Naive B cell (primary cell): ENCODE results near the gene SYT8. TPM values are rescaled to one million over a fixed set of nuclear protein-coding genes. Genes with fewer than 3 reads are reported as not detected.
A peak's percentile ranks its signal among the peaks of the same experiment; 100 is the strongest.

Source experiments
- ATAC-seq, 2 donors: fragments of 150-1000 bp; cut with Tn5 transposase; 2 replicates each; pipeline ENCODE4 v1.10.0; 2021; ENCODE audit warnings: low read depth in 2 of 2, mild to moderate bottlenecking in 2 of 2, moderate library complexity in 2 of 2
- DNase-seq: peaks from one replicate; pipeline ENCODE4 v3.0.0; 2022
- H3K27ac Mint-ChIP-seq, 6 donors: one replicate each; pipeline ENCODE4 v1.8.0; 2020 to 2022; ENCODE audit warnings: mild to moderate bottlenecking in 6 of 6, mixed read lengths in 6 of 6, moderate library complexity in 5 of 6, inconsistent platforms in 2 of 6
- H3K27me3 Mint-ChIP-seq, 3 donors: one replicate each; pipeline ENCODE4 v1.8.0; 2021 to 2022; ENCODE audit warnings: mixed read lengths in 3 of 3, mild to moderate bottlenecking in 1 of 3
- H3K36me3 Mint-ChIP-seq, 2 donors: one replicate each; pipeline ENCODE4 v1.8.0; 2020 to 2022; ENCODE audit warnings: mixed read lengths in 2 of 2, inconsistent platforms in 1 of 2, mild to moderate bottlenecking in 1 of 2
- H3K4me1 Mint-ChIP-seq, 3 donors: one replicate each; pipeline ENCODE4 v1.8.0; 2020 to 2022; ENCODE audit warnings: mixed read lengths in 3 of 3, inconsistent platforms in 1 of 3, mild to moderate bottlenecking in 1 of 3, moderate library complexity in 1 of 3
- H3K4me3 Mint-ChIP-seq, 8 donors: one replicate each; pipeline ENCODE4 v1.8.0; 2020 to 2022; ENCODE audit warnings: mild to moderate bottlenecking in 8 of 8, mixed read lengths in 8 of 8, moderate library complexity in 8 of 8, inconsistent platforms in 2 of 8
- H3K9me3 Mint-ChIP-seq, 7 donors: one replicate each; pipeline ENCODE4 v1.8.0; 2020 to 2022; ENCODE audit warnings: mixed read lengths in 7 of 7, mild to moderate bottlenecking in 5 of 7, inconsistent platforms in 2 of 7, moderate library complexity in 1 of 7
- polyA plus RNA-seq, 6 donors: library from polyadenylated mRNA; unstranded; fragments of 300-500 nt; fragmentation: Illumina TruSeq; gene quantifications; one replicate each; pipeline ENCODE4 v1.2.3, GENCODE V29; 2021; ENCODE audit warnings: low read depth in 6 of 6

SYT8 gene
- polyA plus RNA-seq, 6 donors from 2014 or later: not detected

DNA sequence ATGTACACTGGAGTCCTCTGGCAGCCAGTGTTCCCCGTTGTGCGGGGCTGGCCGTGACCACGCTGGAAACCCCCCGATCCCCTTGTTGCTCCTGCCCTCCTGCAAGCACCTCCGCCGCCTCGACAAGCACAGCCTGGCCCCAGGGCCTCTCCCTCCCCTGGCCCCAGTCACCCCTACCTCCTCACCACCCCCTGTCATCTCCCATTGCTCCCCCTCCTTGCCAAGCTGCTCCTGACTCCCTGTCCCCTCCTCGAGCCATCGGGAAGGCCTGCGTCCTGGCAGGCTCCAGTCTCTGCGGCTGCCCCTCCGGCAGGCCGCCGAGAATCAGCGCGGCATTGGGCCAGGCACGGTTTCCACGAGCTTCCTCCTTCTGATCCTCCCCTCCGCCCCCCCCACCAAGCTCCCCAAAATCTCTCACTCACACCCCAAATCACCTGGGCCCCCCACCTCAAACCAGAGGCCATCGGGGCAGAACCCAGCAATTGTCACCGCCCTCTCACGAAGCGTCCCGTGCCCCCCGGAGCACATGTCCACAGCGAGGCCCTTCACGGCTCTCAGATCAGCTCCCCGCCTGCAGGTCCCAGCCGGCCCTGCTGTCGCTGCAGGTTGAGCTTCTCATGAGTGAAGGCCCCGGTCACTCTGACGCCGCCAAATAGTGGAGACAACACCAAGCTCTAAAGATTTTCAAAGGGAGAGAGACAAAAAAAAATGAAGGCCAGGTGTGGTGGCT is 12.4 kb downstream of the SYT8 start:
- no peaks in the 10 kb centered on the region for H3K27me3 Mint-ChIP-seq
- H3K36me3 Mint-ChIP-seq: no peaks in the 10 kb centered on the region
- H3K4me1 Mint-ChIP-seq: peaks cover 81 to 91% (median 88%) of the 10 kb centered on the region in 3 donors
- H3K27ac Mint-ChIP-seq: peak overlapping the region in 4 of 6 donors; percentile 33 to 91 (median 86)
- ATAC-seq (no peak), DNase-seq (no peak)
- H3K4me3 Mint-ChIP-seq: peak overlapping the region in 3 of 8 donors; percentile 30 to 76 (median 31)
- no peaks in the 10 kb centered on the region for H3K9me3 Mint-ChIP-seq

DNA sequence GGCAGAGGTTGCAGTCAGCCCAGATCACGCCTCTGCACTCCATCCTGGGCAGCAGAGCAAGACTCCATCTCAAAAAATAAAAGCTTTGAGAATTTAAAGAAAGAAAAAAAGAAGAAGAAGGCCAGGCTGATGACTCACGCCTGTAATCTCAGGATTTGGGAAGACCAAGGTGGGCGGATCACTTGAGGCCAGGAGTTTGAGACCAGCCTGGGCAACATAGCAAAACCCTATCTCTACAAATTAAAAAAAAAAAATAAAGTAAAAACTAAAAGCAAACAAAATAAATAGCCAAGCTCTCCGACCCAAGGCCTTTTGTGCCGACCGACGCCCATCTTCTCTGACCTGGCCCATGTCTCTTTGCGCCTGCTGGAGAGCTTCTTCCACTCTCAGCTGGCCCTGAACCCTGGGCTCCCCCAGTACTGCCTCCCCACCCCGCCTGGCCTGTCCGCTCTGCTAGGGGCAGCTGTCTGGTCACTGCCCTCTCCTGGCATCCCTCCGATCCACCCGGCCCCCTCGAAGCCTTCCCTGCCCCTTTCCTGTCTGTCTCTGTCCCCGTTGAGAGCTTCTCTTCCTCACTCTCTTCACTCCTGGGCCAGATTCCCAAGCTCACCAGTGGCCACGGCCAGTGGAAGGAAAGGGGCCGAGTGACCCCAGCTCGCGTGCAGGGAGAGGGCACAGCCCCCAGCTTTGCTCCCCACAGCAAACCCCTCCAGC is 13.3 kb downstream of the SYT8 start:
- H3K9me3 Mint-ChIP-seq: no peaks in the 10 kb centered on the region
- no peak for ATAC-seq
- H3K27me3 Mint-ChIP-seq: no peaks in the 10 kb centered on the region
- H3K36me3 Mint-ChIP-seq: peaks cover 0 to 5% of the 10 kb centered on the region in 2 donors
- DNase-seq: no peak
- peak overlapping the region in 6 of 8 donors; percentile 21 to 81 (median 48) for H3K4me3 Mint-ChIP-seq
- peaks cover 85 to 97% (median 96%) of the 10 kb centered on the region in 3 donors for H3K4me1 Mint-ChIP-seq
- H3K27ac Mint-ChIP-seq: peak overlapping the region in 5 of 6 donors; percentile 78 to 91 (median 88)

DNA sequence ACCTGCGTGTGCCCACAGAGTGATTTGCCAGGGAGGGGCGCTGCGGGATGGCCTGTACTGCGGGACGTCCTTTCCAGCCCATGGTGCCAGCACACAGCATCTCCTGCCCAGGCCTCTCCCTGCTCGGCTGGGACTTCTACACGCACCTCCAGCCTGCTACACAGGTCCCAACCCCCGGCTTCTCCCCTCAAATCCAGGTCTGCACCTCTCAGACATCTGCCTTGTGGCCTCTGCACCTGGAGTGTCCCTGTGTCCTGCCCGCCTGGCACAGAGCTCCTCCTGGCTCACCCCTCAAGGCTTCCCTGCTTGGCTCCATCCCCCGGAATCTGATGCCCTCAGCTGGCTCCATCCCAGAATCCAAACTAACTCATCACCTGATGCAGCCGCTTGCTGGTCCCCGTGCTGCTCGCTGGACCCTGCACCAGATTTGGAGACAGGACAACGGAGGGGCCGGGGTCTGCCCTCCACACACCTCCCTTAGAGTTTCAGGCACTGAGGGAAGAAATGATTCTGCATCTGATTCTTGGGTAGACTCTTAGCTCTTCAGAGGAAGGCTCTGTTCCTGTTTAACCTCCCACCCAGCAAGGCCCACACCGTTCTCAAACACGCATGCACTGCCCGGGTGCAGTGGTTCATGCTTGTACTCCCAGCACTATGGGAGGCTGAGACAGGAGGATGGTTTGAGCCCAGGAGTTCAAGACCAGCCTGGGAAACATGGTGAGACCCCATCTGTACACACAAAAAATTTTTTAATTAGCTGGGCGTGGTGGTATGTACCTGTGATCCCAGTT is 14.0 kb downstream of the SYT8 start:
- Mint-ChIP-seq H3K27me3 (no peaks in the 10 kb centered on the region), H3K36me3 (peaks cover 0 to 8% of the 10 kb centered on the region in 2 donors), H3K27ac (peak overlapping the region; percentile 72 to 98 (median 86)), H3K4me3 (peak overlapping the region in 5 of 8 donors; percentile 23 to 99 (median 51)), H3K4me1 (peaks cover 80 to 96% (median 93%) of the 10 kb centered on the region in 3 donors), H3K9me3 (no peaks in the 10 kb centered on the region)
- ATAC-seq: no peak
- no peak for DNase-seq

DNA sequence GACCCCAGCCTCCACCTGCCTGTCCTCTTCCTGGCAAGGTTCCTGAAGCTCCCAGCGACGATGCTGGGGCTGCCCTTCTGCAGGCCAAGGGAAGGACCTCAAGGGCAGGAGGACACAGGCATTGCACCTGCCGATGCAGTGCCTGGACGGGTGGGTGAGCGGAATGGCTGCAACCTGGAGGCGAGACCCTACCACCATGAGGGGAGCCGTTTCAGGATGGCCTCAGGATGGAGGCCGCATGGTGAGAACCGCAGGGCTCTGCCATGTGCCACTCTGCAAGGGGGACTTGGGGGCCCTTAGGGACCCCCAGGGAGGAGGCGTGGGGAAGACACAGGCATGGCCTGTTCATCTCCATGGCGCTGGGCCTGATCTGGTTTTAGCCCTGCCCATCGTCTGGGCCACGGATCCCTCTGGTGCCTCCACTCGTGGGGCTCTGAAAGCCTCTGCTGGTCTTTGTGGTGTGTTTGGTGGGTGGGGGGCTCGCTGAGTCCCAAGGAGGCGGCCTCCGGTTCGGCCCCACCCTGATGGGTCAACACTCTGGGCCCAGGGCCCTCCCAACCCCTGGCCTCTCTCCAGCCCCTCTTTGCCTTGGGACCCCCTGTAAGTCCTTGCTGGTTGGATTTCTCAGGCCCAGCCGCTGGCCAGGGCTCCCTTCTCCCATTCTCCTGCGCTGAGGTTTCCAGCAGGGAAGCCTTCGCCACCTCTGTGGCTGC is 16.8 kb downstream of the SYT8 start:
- DNase-seq: no peak
- peak overlapping the region; percentile 78 to 99 (median 98) for H3K4me3 Mint-ChIP-seq
- peaks cover 0 to 8% of the 10 kb centered on the region in 2 donors for H3K36me3 Mint-ChIP-seq
- H3K9me3 Mint-ChIP-seq: no peaks in the 10 kb centered on the region
- H3K27me3 Mint-ChIP-seq: no peaks in the 10 kb centered on the region
- peaks cover 65 to 88% (median 79%) of the 10 kb centered on the region in 3 donors for H3K4me1 Mint-ChIP-seq
- peak overlapping the region; percentile 97 to 100 (median 98) for H3K27ac Mint-ChIP-seq
- ATAC-seq: no peak

DNA sequence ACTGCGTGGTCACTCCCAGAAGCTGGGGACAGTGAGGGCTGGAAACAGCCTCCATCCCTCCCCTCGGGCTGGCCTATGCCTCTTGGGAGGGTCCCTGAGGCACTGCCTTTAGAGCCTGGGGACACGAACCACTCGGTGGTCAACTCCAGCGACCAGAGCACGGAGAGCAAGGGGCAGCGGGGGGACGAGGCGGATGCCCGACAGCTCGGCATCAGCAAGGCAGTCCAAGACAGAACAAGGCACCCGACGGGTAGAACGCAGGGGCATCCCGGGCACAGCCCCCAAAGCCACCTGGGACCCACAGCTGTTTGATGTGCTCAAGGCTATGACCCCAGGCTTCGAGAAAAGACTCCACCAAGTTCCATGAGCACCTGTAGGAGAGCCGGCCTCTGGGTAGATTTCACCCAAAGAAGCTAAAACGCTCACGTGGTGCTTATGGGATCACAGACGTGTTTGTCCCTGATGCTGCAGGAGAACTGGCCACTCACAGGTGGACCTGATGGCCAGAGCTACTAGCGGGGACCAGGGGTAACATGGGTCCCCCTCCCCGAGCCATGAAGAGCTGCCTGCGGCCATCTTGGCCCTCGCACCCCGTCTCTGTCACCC is 17.6 kb downstream of the SYT8 start:
- Mint-ChIP-seq H3K9me3 (no peaks in the 10 kb centered on the region), H3K27ac (peak overlapping the region; percentile 97 to 100 (median 98)), H3K36me3 (peaks cover 0 to 8% of the 10 kb centered on the region in 2 donors), H3K27me3 (no peaks in the 10 kb centered on the region), H3K4me1 (peaks cover 58 to 80% (median 71%) of the 10 kb centered on the region in 3 donors), H3K4me3 (peak overlapping the region; percentile 92 to 100 (median 99))
- no peak for DNase-seq
- ATAC-seq: no peak

DNA sequence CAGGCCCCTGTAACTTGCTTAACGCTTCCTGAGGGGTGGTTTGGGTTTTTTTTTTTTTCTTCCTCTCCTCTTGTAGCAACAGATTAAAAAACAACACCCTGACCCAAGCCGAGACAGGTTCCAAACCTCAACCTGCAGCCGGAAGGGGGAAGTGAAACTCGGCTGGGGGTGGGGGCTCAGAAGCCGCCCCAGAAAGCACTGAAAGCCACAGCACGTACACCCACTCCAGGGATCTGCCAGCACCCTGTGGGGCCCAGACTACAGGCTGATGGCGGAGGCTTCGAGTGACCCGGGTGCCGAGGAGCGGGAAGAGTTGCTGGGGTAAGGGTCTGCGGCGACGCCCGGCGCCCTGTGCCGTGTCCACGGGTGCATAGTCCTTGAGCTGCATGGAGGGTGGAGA is 18.1 kb downstream of the SYT8 start, which contains the start of gene LSP1:
Gene LSP1 (plus strand): TSS at position 208 of the 400 bp plus-strand sequence. CDS start 61 bp downstream, at position 269.
- Mint-ChIP-seq H3K4me1 (peaks cover 54 to 75% (median 66%) of the 10 kb centered on the region in 3 donors), H3K9me3 (no peaks in the 10 kb centered on the region), H3K36me3 (peaks cover 0 to 8% of the 10 kb centered on the region in 2 donors), H3K4me3 (peak within 1 kb of the TSS; percentile 92 to 100 (median 99)), H3K27ac (peak within 1 kb of the TSS; percentile 97 to 100 (median 98)), H3K27me3 (no peaks in the 10 kb centered on the region)
- DNase-seq (peak; percentile 94), ATAC-seq (peak; percentile 68 to 78)

DNA sequence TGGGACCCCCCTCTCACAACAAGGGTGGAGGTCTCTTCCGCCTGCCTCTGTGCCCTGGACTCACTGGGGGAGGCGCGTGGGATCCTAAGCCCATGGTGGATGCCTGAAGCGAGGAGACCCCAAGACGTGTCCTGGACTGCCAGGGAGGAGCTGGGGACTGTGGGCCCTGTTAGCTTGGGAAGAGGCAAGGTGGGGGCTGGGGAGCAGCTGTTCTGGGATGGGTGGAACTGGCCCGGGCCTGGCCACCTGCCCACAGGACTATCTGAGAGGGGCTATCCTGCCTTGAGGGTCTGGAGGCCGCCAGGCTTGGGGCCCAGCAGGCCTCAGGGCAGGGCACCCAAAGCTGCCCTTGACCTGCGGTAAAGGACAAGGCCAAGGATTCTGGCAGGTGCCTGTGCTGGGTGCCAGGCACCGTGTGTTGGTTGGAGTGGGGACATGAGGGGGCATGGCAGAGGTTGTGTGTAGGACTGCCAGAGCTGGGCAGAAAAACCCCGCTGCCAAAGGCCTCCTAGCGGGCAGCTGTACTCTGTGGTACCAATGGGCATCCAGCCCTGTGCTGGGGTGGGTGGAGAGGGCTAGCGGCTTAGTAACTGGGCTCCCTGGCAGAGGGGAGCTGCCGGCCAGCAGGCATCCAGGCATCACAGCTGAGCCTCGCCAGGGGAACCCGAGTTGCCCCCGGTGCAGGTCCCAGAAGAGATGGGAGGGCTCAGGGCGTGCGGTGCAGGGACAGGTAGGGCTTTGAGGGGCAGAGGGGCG is 18.8 kb downstream of the SYT8 start:
- no peak for ATAC-seq
- peak overlapping the region; percentile 97 to 100 (median 98) for H3K27ac Mint-ChIP-seq
- no peak for DNase-seq
- peaks cover 0 to 8% of the 10 kb centered on the region in 2 donors for H3K36me3 Mint-ChIP-seq
- peaks cover 49 to 73% (median 59%) of the 10 kb centered on the region in 3 donors for H3K4me1 Mint-ChIP-seq
- H3K9me3 Mint-ChIP-seq: no peaks in the 10 kb centered on the region
- H3K27me3 Mint-ChIP-seq: no peaks in the 10 kb centered on the region
- peak overlapping the region; percentile 92 to 100 (median 99) for H3K4me3 Mint-ChIP-seq

DNA sequence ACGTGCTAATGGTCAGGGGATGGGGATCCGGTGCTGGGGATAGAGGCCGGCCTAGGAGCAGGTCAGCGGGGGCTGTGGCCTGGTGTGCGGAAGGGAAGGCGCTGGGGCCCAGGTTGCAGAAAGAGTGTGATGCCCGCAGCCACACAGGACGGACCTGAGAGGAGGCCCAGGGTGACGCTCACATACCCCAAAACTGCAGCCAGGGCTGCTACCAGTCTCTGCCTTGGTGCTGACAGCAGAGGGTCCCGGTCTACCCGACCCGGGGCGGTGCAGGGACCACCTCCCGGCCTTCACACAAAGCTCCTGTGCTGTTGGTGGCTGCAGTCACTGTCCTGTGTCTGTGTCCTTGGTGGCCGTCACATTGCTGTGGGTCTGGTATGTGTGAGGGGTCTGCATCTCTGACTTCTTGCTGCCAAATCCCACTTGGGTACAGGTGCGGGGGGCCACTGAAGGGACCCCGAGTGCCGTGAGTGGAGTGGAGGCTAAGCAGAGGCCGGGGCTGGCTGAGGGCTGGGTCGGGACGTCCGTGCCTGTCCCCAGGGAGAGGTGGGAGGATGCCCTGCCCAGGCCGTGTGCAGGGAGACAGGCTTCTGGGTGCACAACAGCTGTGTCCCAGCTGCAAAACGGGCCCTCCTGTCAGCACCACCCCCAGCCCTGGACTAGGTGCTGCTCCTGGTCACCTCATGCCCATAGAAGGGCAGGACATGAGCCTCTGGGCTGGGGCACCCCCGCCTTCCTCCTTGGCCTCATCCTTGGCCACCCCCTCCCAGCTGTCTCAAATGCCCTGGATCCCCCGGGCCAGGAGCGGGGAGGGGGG is 19.6 kb downstream of the SYT8 start:
- ATAC-seq (no peak), DNase-seq (no peak)
- H3K4me3 Mint-ChIP-seq: peak overlapping the region; percentile 92 to 100 (median 99)
- peaks cover 0 to 8% of the 10 kb centered on the region in 2 donors for H3K36me3 Mint-ChIP-seq
- H3K27ac Mint-ChIP-seq: peak overlapping the region in 4 of 6 donors; percentile 75 to 98 (median 98)
- H3K4me1 Mint-ChIP-seq: peaks cover 48 to 68% (median 52%) of the 10 kb centered on the region in 3 donors
- no peaks in the 10 kb centered on the region for H3K27me3 Mint-ChIP-seq
- no peaks in the 10 kb centered on the region for H3K9me3 Mint-ChIP-seq

DNA sequence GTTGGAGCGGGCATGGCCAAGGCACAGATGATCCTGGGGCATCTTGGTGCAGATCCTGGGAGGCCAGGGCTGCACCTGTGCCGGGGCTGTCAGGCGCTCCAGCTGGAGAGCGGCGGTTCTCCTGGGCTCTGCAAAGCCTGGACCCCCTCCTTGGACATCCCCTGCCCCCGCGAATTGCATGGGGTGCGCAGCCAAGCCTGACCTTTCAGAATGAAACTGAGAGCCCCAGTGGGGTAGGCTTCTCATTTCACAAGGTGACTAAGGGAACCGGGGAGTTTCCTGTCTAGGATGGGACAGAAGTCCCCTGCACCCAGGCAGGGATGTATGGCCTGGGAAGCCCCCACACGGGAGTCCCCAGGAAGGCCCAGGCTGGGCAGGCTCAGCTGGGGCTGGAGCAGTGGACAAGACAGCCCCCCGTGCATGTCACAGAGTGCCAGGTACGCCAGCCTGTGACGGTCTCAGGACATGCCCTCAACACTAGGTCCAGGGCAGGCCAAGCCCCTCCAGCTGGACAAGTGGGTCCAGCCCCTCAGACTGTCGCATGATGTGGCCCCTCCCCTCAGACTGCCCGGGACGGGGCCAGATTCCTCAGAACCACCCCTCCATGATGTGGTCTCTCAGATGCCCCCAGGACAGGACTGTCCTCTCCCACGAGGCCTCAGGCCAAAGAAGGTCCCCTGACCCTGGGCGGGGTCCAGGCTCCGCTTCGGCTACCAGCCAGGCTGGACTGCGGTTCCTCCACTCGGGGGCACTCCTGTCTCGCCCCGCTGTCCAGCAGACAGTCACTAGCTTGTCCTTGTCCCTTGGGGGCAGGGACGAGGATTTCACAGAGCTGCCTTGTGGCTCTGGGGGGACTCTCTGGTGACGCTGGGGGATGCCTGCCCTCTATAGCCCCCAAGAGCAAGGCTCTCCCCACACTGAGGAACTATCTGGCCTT is 20.4 kb downstream of the SYT8 start:
- Mint-ChIP-seq H3K9me3 (no peaks in the 10 kb centered on the region), H3K27ac (peak overlapping the region in 1 of 6 donors; percentile 71)
- no peak for DNase-seq

DNA sequence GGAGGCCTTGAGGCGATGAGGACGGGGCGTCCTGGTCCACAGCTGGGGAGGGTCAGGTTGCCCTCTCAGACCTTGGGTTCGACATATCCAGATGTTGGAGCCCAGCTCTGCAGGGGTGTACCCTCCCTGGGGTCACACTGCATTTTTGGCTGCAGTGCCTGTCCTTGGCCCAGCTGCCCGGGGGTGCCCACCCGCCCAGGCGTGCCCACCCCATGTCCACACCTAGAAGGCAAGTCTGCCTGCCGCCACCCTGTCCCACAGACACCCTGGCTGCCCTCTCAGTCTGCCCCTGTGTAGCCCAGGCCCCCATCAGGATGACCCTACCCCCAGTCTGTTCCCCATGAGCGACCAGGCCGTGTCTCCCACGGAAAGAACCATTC is 21.1 kb downstream of the SYT8 start:
- peak overlapping the region in 3 of 6 donors; percentile 70 to 80 (median 71) for H3K27ac Mint-ChIP-seq
- peaks cover 0 to 8% of the 10 kb centered on the region in 2 donors for H3K36me3 Mint-ChIP-seq
- peak overlapping the region in 7 of 8 donors; percentile 30 to 99 (median 54) for H3K4me3 Mint-ChIP-seq
- no peaks in the 10 kb centered on the region for H3K9me3 Mint-ChIP-seq
- DNase-seq: no peak
- no peak for ATAC-seq
- peaks cover 34 to 53% (median 37%) of the 10 kb centered on the region in 3 donors for H3K4me1 Mint-ChIP-seq
- H3K27me3 Mint-ChIP-seq: no peaks in the 10 kb centered on the region

More for the DNA sequence above, 20.4 kb downstream of the SYT8 start:
- Mint-ChIP-seq H3K27me3 (no peaks in the 10 kb centered on the region), H3K36me3 (peaks cover 0 to 8% of the 10 kb centered on the region in 2 donors), H3K4me1 (peaks cover 40 to 59% (median 44%) of the 10 kb centered on the region in 3 donors), H3K4me3 (peak overlapping the region; percentile 39 to 100 (median 98))
- ATAC-seq: no peak
